HG03571 (cell line): Measurements from ENCODE around the gene ITPRID2.

Experiments
- ATAC-seq: cut with Tn5 transposase; IDR thresholded peaks from one replicate; pipeline ENCODE4 v1.9.1; 2021; ENCODE audit not compliant: unreplicated experiment

The ITPRID2 gene

DNA sequence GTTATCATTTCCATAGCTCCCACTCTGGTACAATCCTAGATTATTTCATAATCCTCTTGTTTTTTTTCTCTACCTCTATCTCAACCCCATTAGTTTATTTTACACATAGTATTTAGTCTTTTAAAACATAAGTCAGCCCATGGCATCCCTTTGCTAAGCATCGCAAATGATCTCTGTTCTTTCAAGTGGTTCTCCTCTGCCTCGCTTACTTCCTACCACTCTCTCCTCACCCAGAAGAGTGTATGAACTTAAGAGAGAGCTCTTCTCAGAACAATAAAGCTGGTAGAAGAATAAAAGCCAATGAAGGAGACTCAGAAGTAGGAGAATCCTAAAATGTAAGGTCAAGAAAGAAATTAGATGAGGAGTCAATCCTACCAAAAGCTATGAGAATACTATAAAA is 12.2 kb upstream of the ITPRID2 start:
- ATAC-seq: no peak

DNA sequence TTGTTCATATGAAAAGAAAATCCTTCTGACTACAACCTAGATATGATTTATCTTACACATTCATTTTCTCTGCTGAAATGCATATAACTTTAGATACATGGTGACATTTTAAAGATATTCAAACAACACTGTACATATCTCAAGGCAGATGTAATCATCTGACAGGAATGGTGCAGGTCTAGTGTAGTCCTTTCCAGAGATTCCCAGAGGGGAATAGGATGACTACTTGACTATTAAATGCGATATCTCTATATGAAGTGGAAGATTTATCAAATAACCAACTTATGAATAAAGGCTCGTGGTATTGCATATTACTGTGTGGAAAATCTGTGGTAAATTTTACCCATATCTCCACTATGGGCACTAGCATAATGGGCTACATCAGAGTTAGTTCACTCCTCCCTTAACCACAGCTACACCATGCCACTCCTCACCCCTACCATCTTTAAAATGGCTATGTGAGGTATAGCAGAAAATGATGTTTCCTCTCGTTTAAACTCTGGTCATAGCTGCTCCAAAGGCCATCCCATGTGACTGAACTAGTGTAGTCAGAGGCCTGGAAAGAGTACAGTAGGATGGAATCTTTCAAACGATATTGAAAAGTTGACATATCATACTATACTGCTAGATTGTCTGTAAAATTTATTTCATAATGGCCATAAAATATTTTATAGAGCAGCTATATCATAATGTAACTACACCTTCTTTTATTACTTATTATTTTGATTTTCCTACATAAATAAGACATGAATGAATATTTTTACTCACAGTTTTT is 9.1 kb upstream of the ITPRID2 start:
- no peak for ATAC-seq

DNA sequence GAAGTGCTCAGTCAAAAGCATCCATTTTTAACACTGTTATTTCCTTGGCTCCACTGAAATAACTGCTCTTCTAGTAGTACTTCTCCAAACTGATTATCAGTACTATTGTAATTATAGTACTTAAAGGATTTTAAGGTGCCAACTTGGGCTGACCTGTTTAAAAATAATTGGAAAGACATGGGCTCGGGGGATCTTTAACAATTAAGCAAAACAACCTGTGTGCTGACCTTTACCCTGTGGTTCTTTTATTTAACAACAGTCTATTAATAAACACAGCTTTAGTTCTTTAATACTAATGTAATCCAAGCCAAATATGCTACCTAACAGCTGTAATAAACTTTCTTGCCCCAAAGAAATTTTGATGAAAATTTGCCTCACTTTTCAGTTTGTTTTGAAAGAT is 6.9 kb upstream of the ITPRID2 start:
- no peak for ATAC-seq

GRCh38 chr2:181885096-181885495 is 6.4 kb upstream of the ITPRID2 start:
- no peak for ATAC-seq

DNA sequence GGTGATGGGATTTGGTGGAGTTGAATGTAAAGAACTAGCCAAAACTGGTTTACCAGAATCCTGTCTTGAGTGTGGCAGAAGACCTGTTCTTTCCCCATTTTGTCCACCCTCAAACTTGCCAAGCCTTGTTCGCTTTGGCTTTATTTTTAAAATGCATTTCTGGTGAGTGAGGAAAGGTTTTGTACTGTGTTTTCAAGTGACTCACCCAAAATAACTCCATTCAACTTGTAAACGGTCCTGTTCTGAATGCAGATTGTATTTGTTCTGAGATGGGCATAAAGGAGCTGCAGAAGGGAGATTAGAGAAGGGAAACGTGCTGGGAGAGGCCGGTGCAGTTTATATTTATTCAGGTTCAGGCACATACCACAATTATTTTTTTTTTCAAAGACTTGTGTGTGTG is 5.3 kb upstream of the ITPRID2 start:
- ATAC-seq: no peak

- no peak for ATAC-seq
These were observed 4.5 kb upstream of the ITPRID2 start for GRCh38 chr2:181887045-181887444.

- no peak for ATAC-seq
These were observed 1.8 kb upstream of the ITPRID2 start for GRCh38 chr2:181889776-181890175.

DNA sequence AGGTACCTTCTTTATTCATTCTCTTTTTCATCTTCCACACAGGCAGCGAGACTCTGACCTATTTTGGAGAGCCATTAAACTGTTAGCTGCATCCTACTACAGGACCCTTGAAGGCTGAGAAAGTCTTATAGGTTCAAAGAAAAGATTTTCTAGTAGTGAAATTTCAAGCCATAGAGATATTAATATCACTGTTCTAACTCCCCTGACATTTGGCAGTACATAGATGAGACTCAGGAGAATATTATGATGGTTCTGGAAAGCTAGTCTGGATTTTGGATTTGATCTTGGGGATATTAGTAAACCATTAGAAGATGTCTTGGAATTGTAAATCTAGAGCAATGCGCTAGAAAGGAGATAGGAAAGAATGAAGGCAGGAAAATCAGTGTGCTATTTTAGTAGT is 1.3 kb upstream of the ITPRID2 start:
- no peak for ATAC-seq

DNA sequence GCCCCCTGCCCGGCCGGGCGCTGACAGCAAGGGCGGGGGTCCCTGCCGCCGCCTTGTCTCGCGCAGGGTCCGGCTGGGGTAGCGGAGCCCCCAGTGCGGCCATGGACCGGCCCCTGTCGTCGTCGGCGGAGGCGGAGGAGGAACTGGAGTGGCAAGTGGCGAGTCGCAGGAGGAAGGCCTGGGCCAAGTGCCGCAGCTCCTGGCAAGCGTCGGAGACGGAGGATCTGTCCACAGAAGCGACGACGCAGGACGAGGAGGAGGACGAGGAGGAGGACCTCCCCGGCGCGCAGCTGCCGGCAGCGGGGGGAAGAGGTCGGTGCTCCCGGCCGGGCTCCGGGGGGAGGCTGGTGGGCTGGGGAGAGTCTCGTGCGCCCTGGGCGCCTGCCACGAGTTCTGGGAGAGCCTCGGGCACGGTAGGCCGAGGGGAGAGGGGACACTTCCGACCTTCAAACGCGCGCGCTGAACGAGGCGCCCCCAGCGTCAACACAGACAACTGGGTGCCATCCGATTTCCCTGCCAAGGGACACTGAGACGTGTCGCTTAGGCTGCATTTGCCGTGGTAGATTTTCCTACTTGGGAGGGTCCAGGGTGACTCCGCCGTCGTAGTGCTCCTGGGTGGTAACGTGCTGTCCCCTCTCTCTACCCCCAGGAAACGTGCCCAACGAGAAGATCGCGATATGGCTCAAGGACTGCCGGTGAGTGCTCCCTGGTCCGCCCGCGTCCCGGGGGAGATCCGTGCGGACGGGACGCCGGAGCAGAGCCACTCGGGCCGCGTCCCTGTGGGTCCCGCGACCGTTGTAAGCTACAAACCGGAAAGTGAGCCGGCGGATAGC is 652 bp downstream of the ITPRID2 start:
- ATAC-seq: peak; percentile 51

GRCh38 chr2:181892799-181893435 is 1.4 kb downstream of the ITPRID2 start:
- ATAC-seq: no peak

DNA sequence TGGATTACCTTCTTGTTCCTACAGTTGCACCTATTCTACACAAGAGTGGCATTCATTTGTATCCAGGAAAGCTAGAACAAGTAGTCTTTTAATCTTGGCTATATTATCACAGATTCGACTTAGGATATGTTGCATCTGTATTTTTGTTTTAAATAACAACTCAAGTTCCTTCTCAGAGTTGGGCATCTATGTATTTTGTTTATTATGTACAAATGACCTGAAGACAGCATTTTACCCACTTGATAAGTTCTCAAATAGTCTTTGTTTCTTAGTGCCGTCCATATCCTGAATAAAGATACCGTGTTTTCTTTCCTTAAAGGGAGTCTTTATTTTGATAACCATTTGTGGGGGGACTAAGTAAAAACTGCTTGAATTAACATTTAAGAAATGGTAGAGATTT is 2.9 kb downstream of the ITPRID2 start:
- no peak for ATAC-seq

DNA sequence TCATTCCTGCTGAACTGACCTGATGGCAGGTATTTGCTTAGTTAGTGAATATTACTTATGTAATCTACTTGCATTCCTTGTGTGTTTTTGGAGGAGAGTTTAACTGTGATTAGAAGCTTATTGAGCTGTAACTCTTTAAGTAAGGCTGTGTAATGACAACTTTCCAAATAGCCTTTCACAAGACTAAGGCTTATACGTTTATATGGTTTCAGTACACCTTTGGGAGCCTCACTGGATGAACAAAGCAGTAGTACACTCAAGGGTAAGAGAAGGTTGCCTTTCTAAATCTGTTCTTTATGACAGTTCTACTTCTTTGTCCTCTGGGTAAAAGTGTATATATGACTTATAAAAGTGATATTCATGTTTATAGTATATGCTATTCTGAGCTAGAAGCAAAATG is 4.3 kb downstream of the ITPRID2 start:
- ATAC-seq: no peak

- ATAC-seq: no peak
These were observed 4.8 kb downstream of the ITPRID2 start for GRCh38 chr2:181896286-181896685.

- ATAC-seq: no peak
These were observed 8.6 kb downstream of the ITPRID2 start for GRCh38 chr2:181900007-181900651.

- ATAC-seq: no peak
These were observed 11.1 kb downstream of the ITPRID2 start for GRCh38 chr2:181902625-181903024.

DNA sequence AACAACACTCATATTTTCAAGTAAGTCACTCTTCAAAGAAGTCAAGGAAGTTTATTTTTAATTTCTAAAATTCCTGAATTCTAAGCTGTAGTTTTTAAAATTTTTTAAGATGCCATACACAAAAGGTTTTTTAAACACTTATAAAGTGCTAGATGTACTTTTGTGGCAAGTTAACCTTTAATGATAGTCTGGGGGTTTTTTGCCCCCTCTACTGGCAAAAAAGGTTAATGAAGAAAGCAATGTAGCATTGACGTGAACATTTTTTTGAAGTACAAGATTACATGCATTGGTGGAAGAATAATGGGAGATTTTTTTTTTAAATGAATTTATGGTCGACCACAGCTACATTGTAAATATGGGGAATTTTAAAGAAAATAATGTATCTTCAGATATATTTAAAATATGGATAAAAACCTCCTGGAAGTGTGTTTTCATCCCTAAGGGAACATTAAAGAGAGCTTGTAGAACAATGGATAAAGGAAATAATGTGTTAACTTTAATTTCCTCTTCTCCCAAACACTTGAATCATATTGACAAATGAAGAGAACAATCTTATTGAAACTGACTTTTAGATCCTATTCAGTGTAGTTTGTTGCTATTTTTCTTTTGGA is 12.6 kb downstream of the ITPRID2 start:
- ATAC-seq: no peak

DNA sequence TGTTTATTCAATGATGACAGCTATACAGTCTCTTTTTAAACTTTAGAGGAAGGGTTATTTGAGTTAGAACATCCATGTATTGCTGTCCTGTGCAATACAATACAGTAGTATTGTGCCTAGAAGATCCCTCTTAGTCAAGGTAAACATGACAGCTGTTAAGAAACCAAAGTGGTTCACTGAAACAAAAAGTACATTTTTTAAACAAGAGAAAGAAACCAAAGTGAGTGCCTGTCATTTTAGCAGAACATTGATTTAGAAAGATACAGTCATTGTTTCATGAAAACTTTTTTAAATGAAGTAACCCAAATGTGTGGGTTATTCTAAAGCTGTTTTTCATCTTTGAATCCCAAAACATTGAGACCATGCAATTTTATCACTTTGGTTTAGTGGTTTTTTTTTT is 15.5 kb downstream of the ITPRID2 start:
- no peak for ATAC-seq

GRCh38 chr2:181907635-181908034 is 16.1 kb downstream of the ITPRID2 start:
- no peak for ATAC-seq

GRCh38 chr2:181910028-181910831 is 18.7 kb downstream of the ITPRID2 start:
- no peak for ATAC-seq

- ATAC-seq: no peak
These were observed 20.3 kb downstream of the ITPRID2 start for GRCh38 chr2:181911830-181912229.
